Nephron progenitor cell (in vitro differentiated cells): ENCODE measurements around the gene AKAP7.

Experiments used
- DNase-seq: peaks from one replicate; pipeline ENCODE4 v3.0.0; 2021
- H3K27ac Mint-ChIP-seq: 2 replicates; pipeline ENCODE4 v1.8.0; 2021; ENCODE audit warnings: mild to moderate bottlenecking, moderate library complexity, mixed read lengths
- H3K27me3 Mint-ChIP-seq: 2 replicates; pipeline ENCODE4 v1.8.0; 2021; ENCODE audit warnings: mild to moderate bottlenecking, low read depth, mixed read lengths; ENCODE audit not compliant: poor library complexity
- H3K36me3 Mint-ChIP-seq: 2 replicates; pipeline ENCODE4 v1.8.0; 2021; ENCODE audit warnings: low read depth, mixed read lengths
- H3K4me1 Mint-ChIP-seq: 2 replicates; pipeline ENCODE4 v1.8.0; 2021; ENCODE audit warnings: mixed read lengths
- H3K4me3 Mint-ChIP-seq: 2 replicates; pipeline ENCODE4 v1.8.0; 2021; ENCODE audit warnings: mild to moderate bottlenecking, moderate library complexity, mixed read lengths
- H3K9me3 Mint-ChIP-seq: 2 replicates; pipeline ENCODE4 v1.8.0; 2021; ENCODE audit warnings: mild to moderate bottlenecking, moderate library complexity, mixed read lengths
- TF ChIP-seq, protein P1 (sequence below): fragments of 200-600 bp; sonication (generic); IDR thresholded peaks from 2 replicates; pipeline ENCODE4 v1.5.0; 2021; ENCODE audit warnings: antibody characterized with exemption

The AKAP7 gene

DNA sequence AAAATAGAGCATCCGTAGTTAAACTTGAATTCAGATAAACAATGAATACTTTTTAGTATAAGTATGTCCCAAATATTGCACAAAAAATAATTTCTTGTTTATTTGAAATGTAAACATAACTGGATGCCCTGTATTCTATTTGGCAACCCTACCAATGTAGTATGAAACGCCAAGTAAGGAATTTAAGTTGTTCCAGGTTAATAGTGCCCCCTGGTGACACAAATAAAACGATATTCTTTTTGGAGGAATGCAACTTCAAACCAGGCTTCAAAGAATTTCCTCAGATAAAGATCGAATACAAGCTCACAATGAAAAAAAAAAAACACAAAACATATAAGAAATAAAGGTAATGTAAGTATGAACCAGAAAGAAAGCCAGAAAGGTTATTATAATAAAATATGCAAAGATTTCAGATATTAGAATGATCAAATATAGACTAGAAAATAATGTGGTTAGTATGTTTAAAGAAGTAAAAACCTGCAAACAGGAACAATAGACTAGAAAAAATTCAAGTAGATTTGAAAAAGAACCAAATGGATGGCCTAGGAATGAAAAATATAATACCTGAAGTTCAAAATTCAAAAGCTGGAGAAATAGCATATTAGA is 18.4 kb upstream of the AKAP7 start:
- Mint-ChIP-seq H3K36me3 (no peaks in the 10 kb centered on the region), H3K4me3 (no peak overlapping the region), H3K4me1 (peaks cover 5% of the 10 kb centered on the region), H3K27ac (no peak overlapping the region), H3K9me3 (peaks cover 8% of the 10 kb centered on the region), H3K27me3 (peaks cover 3% of the 10 kb centered on the region)
- DNase-seq, result no peak
- TF ChIP-seq, protein P1, sequence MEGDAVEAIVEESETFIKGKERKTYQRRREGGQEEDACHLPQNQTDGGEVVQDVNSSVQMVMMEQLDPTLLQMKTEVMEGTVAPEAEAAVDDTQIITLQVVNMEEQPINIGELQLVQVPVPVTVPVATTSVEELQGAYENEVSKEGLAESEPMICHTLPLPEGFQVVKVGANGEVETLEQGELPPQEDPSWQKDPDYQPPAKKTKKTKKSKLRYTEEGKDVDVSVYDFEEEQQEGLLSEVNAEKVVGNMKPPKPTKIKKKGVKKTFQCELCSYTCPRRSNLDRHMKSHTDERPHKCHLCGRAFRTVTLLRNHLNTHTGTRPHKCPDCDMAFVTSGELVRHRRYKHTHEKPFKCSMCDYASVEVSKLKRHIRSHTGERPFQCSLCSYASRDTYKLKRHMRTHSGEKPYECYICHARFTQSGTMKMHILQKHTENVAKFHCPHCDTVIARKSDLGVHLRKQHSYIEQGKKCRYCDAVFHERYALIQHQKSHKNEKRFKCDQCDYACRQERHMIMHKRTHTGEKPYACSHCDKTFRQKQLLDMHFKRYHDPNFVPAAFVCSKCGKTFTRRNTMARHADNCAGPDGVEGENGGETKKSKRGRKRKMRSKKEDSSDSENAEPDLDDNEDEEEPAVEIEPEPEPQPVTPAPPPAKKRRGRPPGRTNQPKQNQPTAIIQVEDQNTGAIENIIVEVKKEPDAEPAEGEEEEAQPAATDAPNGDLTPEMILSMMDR, result peak; percentile 24

GRCh38 chr6:131117878-131118277 is 17.4 kb upstream of the AKAP7 start:
- H3K36me3 Mint-ChIP-seq, result no peaks in the 10 kb centered on the region
- no peak overlapping the region for H3K27ac Mint-ChIP-seq
- TF ChIP-seq, protein P1, result no peak
- no peak overlapping the region for H3K4me3 Mint-ChIP-seq
- no peak for DNase-seq
- no peaks in the 10 kb centered on the region for H3K27me3 Mint-ChIP-seq
- peaks cover 8% of the 10 kb centered on the region for H3K9me3 Mint-ChIP-seq
- peaks cover 5% of the 10 kb centered on the region for H3K4me1 Mint-ChIP-seq

- H3K4me3 Mint-ChIP-seq, result no peak overlapping the region
- H3K9me3 Mint-ChIP-seq, result peaks cover 4% of the 10 kb centered on the region
- H3K36me3 Mint-ChIP-seq, result no peaks in the 10 kb centered on the region
- no peak for DNase-seq
- no peak overlapping the region for H3K27ac Mint-ChIP-seq
- H3K27me3 Mint-ChIP-seq, result no peaks in the 10 kb centered on the region
- TF ChIP-seq, protein P1, result no peak
- H3K4me1 Mint-ChIP-seq, result no peaks in the 10 kb centered on the region
Observed at GRCh38 chr6:131122007-131122406, 13.3 kb upstream of the AKAP7 start.

GRCh38 chr6:131122516-131122915 is 12.8 kb upstream of the AKAP7 start:
- TF ChIP-seq, protein P1, result no peak
- Mint-ChIP-seq H3K9me3 (no peaks in the 10 kb centered on the region), H3K36me3 (no peaks in the 10 kb centered on the region), H3K27ac (no peak overlapping the region), H3K4me1 (no peaks in the 10 kb centered on the region), H3K27me3 (no peaks in the 10 kb centered on the region), H3K4me3 (no peak overlapping the region)
- no peak for DNase-seq

DNA sequence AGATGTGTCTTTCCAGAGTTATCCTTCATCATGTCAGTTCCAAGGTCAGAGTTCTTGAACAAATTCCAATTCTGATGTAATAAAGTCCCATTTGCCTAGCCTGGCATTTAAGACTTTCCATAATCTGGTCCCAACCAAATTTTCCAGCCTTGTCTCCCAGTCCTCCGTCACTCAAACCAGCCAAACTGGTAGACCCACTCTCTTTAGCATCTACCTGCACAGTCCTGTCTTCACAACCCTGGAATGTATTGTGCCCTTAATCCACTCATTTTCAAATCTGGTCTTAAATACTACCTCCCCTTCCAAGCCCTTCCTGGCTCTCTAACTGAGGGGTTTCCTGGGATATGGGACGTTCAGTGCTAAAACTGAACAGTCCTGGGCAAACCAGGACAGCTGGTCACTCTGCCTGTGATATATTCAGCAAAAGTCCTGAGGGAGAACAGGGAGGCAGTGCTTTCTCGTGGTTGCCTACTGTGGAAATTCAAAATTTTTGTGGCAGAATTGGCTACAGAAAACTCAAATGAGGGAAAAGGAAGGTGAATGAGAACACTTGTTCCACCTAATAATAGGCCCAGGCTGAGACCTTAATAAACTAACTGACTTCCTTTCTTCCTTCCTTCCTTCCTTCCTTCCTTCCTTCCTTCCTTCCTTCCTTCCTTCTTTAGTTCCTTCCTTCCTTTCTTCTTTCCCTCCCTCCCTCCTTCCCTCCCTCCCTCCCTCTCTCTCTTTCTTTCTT is 10.8 kb upstream of the AKAP7 start:
- Mint-ChIP-seq H3K27me3 (no peaks in the 10 kb centered on the region), H3K9me3 (no peaks in the 10 kb centered on the region)

More for the DNA sequence above, 10.8 kb upstream of the AKAP7 start:
- TF ChIP-seq, protein P1, result no peak
- Mint-ChIP-seq H3K36me3 (no peaks in the 10 kb centered on the region), H3K4me3 (no peak overlapping the region), H3K4me1 (no peaks in the 10 kb centered on the region), H3K27ac (no peak overlapping the region)
- DNase-seq, result no peak
